HepG2 (cell line): ENCODE results near the gene SIRT7. TPM values are rescaled to one million over a fixed set of nuclear protein-coding genes. Genes with fewer than 3 reads are reported as not detected.

Source experiments
- AKAP8 ChIP-seq: sonication (generic); formaldehyde crosslinking; IDR thresholded peaks from 2 replicates; pipeline ENCODE4 v1.5.1; 2020; ENCODE audit warnings: mild to moderate bottlenecking, missing genetic modification reagents
- CCAR2 ChIP-seq: fragments of 200-400 bp; formaldehyde crosslinking; optimal IDR thresholded peaks from 2 replicates; pipeline ENCODE3; 2018; ENCODE audit warnings: low read depth, mild to moderate bottlenecking, low read length, moderate library complexity
- GTF2F1 ChIP-seq: fragments of 150-350 bp; IDR thresholded peaks from 2 replicates; pipeline ENCODE4 v1.6.1; 2014; ENCODE audit warnings: low read length
- MAFF ChIP-seq: IDR thresholded peaks from 2 replicates; pipeline ENCODE4 v1.6.1; 2011; ENCODE audit warnings: low read depth, low read length, improper control_type of control experiment
- NFE2L2 ChIP-seq: fragments of 150-350 bp; IDR thresholded peaks from 2 replicates; pipeline ENCODE4 v1.6.1; 2014; ENCODE audit warnings: low read length
- SAFB2 ChIP-seq: sonication (generic); formaldehyde crosslinking; IDR thresholded peaks from 2 replicates; pipeline ENCODE4 v1.5.1; 2020; ENCODE audit warnings: missing genetic modification reagents, low read depth, mild to moderate bottlenecking, borderline replicate concordance
- SMC3 ChIP-seq: IDR thresholded peaks from 2 replicates; pipeline ENCODE4 v1.6.1; 2011; ENCODE audit warnings: low read length, improper control_type of control experiment
- TOE1 ChIP-seq: sonication (generic); formaldehyde crosslinking; IDR thresholded peaks from 2 replicates; pipeline ENCODE4 v1.4.0; 2020; ENCODE audit warnings: mild to moderate bottlenecking, missing genetic modification reagents
- U2AF1 ChIP-seq: fragments of 200-400 bp; formaldehyde crosslinking; optimal IDR thresholded peaks from 2 replicates; pipeline ENCODE3; 2017; ENCODE audit warnings: mild to moderate bottlenecking, low read depth, low read length
- ZC3H4 ChIP-seq: sonication (generic); formaldehyde crosslinking; IDR thresholded peaks from 2 replicates; pipeline ENCODE4 v1.4.0; 2020; ENCODE audit warnings: missing genetic modification reagents, borderline replicate concordance
- ZNF225 ChIP-seq: sonication (generic); formaldehyde crosslinking; IDR thresholded peaks from 2 replicates; pipeline ENCODE4 v1.4.0; 2020; ENCODE audit warnings: mild to moderate bottlenecking, missing genetic modification reagents
- ZNF30 ChIP-seq: sonication (generic); formaldehyde crosslinking; IDR thresholded peaks from 2 replicates; pipeline ENCODE4 v1.5.0; 2020; ENCODE audit warnings: mild to moderate bottlenecking, missing genetic modification reagents
- ZNF768 ChIP-seq: sonication (generic); formaldehyde crosslinking; IDR thresholded peaks from 2 replicates; pipeline ENCODE4 v1.4.0; 2020; ENCODE audit warnings: missing genetic modification reagents
- ZNF773 ChIP-seq: sonication (generic); formaldehyde crosslinking; IDR thresholded peaks from 2 replicates; pipeline ENCODE4 v1.4.0; 2020; ENCODE audit warnings: missing genetic modification reagents, borderline replicate concordance
- ZNF788 ChIP-seq: sonication (generic); formaldehyde crosslinking; IDR thresholded peaks from 2 replicates; pipeline ENCODE4 v1.5.0; 2020; ENCODE audit warnings: mild to moderate bottlenecking, missing genetic modification reagents, borderline replicate concordance
- polyA plus RNA-seq, 8 experiments: library from polyadenylated mRNA; depleted of rRNA in 3 of 8; stranded (reverse) in 7 of 8; unstranded in 1 of 8; fragments of >200 nt; fragmentation: Illumina TruSeq in 4 of 8; extraction: Trizol in 4 of 8; gene quantifications; 2 replicates each; pipeline versions ENCODE4 v1.2.1 to v1.2.3, GENCODE V29; 2011 to 2016; ENCODE audit warnings: low read depth in 4 of 8, missing spikeins in 1 of 8, mixed read lengths in 1 of 8; ENCODE audit not compliant: insufficient read depth in 1 of 8
- total RNA-seq, 5 experiments: library from RNA; depleted of rRNA; stranded (reverse); fragments of >200 nt; fragmentation: Illumina TruSeq; extraction: Trizol; gene quantifications; 2 replicates each; pipeline ENCODE4 v1.2.3, GENCODE V29; 2016; ENCODE audit warnings: low read depth in 1 of 5
- TF ChIP-seq, protein P1 (sequence below): sonication (generic); formaldehyde crosslinking; IDR thresholded peaks from 2 replicates; pipeline ENCODE4 v1.8.1; 2023; ENCODE audit warnings: mild to moderate bottlenecking, missing genetic modification reagents
- TF ChIP-seq, protein P2 (sequence below): sonication (generic); formaldehyde crosslinking; IDR thresholded peaks from 2 replicates; pipeline ENCODE4 v1.4.0; 2020; ENCODE audit warnings: missing genetic modification reagents; ENCODE audit errors: not compliant biosample characterization
- TF ChIP-seq, protein P3 (sequence below): sonication (generic); formaldehyde crosslinking; IDR thresholded peaks from 2 replicates; pipeline ENCODE4 v1.4.0; 2020; ENCODE audit warnings: missing genetic modification reagents
- TF ChIP-seq, protein P4 (sequence below): sonication (generic); formaldehyde crosslinking; conservative IDR thresholded peaks from 2 replicates; pipeline ENCODE4 v1.8.1; 2023; ENCODE audit warnings: missing genetic modification reagents
- TF ChIP-seq, protein P5 (sequence below): sonication (generic); formaldehyde crosslinking; IDR thresholded peaks from 2 replicates; pipeline ENCODE4 v1.8.1; 2022; ENCODE audit warnings: low read depth, mild to moderate bottlenecking, missing genetic modification reagents

The SIRT7 gene
- total and polyA plus RNA-seq, 2 of the 13 experiments (the other 11 are each of a cell fraction or from before 2014, with no cell fraction given) = 8.3 to 24.8 TPM

DNA sequence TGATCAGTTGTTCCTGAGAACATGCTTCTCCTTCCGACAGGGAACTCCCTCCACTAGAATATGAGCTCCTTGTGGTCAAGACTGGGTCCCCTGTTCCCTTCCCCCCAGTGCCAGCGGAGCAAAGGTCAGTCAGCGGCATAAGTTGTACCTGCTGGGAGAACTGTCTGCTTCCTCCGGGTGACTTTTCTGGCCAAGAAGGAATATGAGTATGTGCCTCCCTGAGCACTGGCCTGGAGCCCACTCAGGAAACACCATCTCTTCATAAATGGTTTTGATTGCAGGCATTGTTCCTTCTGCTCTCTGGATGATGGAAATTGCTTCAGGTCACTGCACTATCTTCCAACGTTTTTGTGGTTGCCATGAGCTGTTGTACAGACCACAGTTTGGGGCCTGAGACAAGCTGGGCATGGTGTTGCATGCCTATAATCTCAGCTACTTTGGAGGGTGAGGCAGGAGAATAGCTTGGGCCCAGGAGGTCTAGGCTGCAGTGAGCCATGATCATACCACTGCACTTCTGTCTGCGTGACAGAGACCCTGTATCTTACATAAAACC, 54.8 kb downstream of the SIRT7 start (continued):
- TF ChIP-seq, protein P1, sequence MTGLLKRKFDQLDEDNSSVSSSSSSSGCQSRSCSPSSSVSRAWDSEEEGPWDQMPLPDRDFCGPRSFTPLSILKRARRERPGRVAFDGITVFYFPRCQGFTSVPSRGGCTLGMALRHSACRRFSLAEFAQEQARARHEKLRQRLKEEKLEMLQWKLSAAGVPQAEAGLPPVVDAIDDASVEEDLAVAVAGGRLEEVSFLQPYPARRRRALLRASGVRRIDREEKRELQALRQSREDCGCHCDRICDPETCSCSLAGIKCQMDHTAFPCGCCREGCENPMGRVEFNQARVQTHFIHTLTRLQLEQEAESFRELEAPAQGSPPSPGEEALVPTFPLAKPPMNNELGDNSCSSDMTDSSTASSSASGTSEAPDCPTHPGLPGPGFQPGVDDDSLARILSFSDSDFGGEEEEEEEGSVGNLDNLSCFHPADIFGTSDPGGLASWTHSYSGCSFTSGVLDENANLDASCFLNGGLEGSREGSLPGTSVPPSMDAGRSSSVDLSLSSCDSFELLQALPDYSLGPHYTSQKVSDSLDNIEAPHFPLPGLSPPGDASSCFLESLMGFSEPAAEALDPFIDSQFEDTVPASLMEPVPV = no peak
- no peak for TF ChIP-seq ZNF773 (CRISPR knock-in tag)
- no peak for TF ChIP-seq SAFB2
- TF ChIP-seq GTF2F1 = no peak
- no peak for TF ChIP-seq U2AF1
- no peak for TF ChIP-seq CCAR2
- TF ChIP-seq, protein P2, sequence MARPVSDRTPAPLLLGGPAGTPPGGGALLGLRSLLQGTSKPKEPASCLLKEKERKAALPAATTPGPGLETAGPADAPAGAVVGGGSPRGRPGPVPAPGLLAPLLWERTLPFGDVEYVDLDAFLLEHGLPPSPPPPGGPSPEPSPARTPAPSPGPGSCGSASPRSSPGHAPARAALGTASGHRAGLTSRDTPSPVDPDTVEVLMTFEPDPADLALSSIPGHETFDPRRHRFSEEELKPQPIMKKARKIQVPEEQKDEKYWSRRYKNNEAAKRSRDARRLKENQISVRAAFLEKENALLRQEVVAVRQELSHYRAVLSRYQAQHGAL = no peak
- no peak for TF ChIP-seq ZNF30 (CRISPR knock-in tag)
- TF ChIP-seq ZNF788 (CRISPR knock-in tag) = no peak
- TF ChIP-seq ZNF768 (CRISPR knock-in tag) = no peak
- TF ChIP-seq TOE1 (CRISPR knock-in tag) = no peak
- TF ChIP-seq, protein P3, sequence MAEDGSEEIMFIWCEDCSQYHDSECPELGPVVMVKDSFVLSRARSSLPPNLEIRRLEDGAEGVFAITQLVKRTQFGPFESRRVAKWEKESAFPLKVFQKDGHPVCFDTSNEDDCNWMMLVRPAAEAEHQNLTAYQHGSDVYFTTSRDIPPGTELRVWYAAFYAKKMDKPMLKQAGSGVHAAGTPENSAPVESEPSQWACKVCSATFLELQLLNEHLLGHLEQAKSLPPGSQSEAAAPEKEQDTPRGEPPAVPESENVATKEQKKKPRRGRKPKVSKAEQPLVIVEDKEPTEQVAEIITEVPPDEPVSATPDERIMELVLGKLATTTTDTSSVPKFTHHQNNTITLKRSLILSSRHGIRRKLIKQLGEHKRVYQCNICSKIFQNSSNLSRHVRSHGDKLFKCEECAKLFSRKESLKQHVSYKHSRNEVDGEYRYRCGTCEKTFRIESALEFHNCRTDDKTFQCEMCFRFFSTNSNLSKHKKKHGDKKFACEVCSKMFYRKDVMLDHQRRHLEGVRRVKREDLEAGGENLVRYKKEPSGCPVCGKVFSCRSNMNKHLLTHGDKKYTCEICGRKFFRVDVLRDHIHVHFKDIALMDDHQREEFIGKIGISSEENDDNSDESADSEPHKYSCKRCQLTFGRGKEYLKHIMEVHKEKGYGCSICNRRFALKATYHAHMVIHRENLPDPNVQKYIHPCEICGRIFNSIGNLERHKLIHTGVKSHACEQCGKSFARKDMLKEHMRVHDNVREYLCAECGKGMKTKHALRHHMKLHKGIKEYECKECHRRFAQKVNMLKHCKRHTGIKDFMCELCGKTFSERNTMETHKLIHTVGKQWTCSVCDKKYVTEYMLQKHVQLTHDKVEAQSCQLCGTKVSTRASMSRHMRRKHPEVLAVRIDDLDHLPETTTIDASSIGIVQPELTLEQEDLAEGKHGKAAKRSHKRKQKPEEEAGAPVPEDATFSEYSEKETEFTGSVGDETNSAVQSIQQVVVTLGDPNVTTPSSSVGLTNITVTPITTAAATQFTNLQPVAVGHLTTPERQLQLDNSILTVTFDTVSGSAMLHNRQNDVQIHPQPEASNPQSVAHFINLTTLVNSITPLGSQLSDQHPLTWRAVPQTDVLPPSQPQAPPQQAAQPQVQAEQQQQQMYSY (CRISPR knock-in tag) = no peak
- no peak for TF ChIP-seq AKAP8
- TF ChIP-seq ZC3H4 (CRISPR knock-in tag) = no peak; the same call in 1 of the 2 replicates
- TF ChIP-seq NFE2L2 = no peak
- no peak for TF ChIP-seq MAFF
- no peak for TF ChIP-seq ZNF225
- TF ChIP-seq, protein P4, sequence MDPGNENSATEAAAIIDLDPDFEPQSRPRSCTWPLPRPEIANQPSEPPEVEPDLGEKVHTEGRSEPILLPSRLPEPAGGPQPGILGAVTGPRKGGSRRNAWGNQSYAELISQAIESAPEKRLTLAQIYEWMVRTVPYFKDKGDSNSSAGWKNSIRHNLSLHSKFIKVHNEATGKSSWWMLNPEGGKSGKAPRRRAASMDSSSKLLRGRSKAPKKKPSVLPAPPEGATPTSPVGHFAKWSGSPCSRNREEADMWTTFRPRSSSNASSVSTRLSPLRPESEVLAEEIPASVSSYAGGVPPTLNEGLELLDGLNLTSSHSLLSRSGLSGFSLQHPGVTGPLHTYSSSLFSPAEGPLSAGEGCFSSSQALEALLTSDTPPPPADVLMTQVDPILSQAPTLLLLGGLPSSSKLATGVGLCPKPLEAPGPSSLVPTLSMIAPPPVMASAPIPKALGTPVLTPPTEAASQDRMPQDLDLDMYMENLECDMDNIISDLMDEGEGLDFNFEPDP (CRISPR knock-in tag) = no peak
- TF ChIP-seq, protein P5, sequence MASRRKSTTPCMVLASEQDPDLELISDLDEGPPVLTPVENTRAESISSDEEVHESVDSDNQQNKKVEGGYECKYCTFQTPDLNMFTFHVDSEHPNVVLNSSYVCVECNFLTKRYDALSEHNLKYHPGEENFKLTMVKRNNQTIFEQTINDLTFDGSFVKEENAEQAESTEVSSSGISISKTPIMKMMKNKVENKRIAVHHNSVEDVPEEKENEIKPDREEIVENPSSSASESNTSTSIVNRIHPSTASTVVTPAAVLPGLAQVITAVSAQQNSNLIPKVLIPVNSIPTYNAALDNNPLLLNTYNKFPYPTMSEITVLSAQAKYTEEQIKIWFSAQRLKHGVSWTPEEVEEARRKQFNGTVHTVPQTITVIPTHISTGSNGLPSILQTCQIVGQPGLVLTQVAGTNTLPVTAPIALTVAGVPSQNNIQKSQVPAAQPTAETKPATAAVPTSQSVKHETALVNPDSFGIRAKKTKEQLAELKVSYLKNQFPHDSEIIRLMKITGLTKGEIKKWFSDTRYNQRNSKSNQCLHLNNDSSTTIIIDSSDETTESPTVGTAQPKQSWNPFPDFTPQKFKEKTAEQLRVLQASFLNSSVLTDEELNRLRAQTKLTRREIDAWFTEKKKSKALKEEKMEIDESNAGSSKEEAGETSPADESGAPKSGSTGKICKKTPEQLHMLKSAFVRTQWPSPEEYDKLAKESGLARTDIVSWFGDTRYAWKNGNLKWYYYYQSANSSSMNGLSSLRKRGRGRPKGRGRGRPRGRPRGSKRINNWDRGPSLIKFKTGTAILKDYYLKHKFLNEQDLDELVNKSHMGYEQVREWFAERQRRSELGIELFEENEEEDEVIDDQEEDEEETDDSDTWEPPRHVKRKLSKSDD (CRISPR knock-in tag) = no peak
- no peak for TF ChIP-seq SMC3
